HFFc6 (cell line): ENCODE results near the gene TAF6L. TPM values are rescaled to one million over a fixed set of nuclear protein-coding genes. Genes with fewer than 3 reads are reported as not detected.

Source experiments
- DNase-seq: peaks from one replicate; pipeline ENCODE4 v3.0.0-alpha.2; 2018
- H3K27ac Mint-ChIP-seq: 2 replicates; pipeline ENCODE4 v1.8.0; 2020; ENCODE audit warnings: mild to moderate bottlenecking, mixed read lengths
- H3K27me3 Mint-ChIP-seq: 2 replicates; pipeline ENCODE4 v1.8.0; 2021; ENCODE audit warnings: mild to moderate bottlenecking, moderate library complexity, mixed read lengths; ENCODE audit not compliant: insufficient read depth
- H3K36me3 Mint-ChIP-seq: 2 replicates; pipeline ENCODE4 v1.8.0; 2021; ENCODE audit warnings: low read depth, mixed read lengths
- H3K4me1 Mint-ChIP-seq: 2 replicates; pipeline ENCODE4 v1.8.0; 2020; ENCODE audit warnings: low read depth, mixed read lengths
- H3K4me3 Mint-ChIP-seq: 2 replicates; pipeline ENCODE4 v1.8.0; 2020; ENCODE audit warnings: mild to moderate bottlenecking, moderate library complexity, mixed read lengths
- H3K9me3 Mint-ChIP-seq: 2 replicates; pipeline ENCODE4 v1.8.0; 2020; ENCODE audit warnings: mild to moderate bottlenecking, mixed read lengths
- microRNA-seq: library from miRNA; unstranded; fragments of <30 nt; microRNA quantifications from one replicate; pipeline ENCODE4, GENCODE V29; 2019
- total RNA-seq, 6 experiments: library from RNA; stranded (reverse); fragmentation: NEBNext Ultra II Directional; extraction: Animal tissue kit (Norgen Biotek cat#: 25700); gene quantifications; 2 replicates in 1 of 6; 3 replicates in 5 of 6; pipeline ENCODE4 v1.2.3, GENCODE V29; 2021
- TF ChIP-seq, protein P1 (sequence below): fragments of 200-600 bp; sonication (generic); IDR thresholded peaks from 2 replicates; pipeline ENCODE4 v1.5.0; 2021; ENCODE audit warnings: antibody characterized with exemption, mild to moderate bottlenecking

TAF6L gene
- total RNA-seq, 6 experiments from 2014 or later = 9.9 to 12.7 (median 10.6) TPM

- TF ChIP-seq, protein P1, sequence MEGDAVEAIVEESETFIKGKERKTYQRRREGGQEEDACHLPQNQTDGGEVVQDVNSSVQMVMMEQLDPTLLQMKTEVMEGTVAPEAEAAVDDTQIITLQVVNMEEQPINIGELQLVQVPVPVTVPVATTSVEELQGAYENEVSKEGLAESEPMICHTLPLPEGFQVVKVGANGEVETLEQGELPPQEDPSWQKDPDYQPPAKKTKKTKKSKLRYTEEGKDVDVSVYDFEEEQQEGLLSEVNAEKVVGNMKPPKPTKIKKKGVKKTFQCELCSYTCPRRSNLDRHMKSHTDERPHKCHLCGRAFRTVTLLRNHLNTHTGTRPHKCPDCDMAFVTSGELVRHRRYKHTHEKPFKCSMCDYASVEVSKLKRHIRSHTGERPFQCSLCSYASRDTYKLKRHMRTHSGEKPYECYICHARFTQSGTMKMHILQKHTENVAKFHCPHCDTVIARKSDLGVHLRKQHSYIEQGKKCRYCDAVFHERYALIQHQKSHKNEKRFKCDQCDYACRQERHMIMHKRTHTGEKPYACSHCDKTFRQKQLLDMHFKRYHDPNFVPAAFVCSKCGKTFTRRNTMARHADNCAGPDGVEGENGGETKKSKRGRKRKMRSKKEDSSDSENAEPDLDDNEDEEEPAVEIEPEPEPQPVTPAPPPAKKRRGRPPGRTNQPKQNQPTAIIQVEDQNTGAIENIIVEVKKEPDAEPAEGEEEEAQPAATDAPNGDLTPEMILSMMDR = no peak
- peak; percentile 97 for DNase-seq
- peak within 1 kb of the TSS; percentile 95 for H3K4me3 Mint-ChIP-seq
- H3K27me3 Mint-ChIP-seq = peaks cover 7% of the 10 kb centered on the region
- no peaks in the 10 kb centered on the region for H3K9me3 Mint-ChIP-seq
- peak within 1 kb of the TSS; percentile 99 for H3K27ac Mint-ChIP-seq
- peaks cover 35% of the 10 kb centered on the region for H3K4me1 Mint-ChIP-seq
- H3K36me3 Mint-ChIP-seq = peaks cover 31% of the 10 kb centered on the region
Observed at GRCh38 chr11:62831520-62832335, 60.5 kb downstream of the TAF6L start, which contains the start of gene STX5. Gene STX5, minus strand, starts transcription at chr11:62832051. Its CDS starts 808 bp downstream, at chr11:62831243.

- Mint-ChIP-seq H3K4me3 (peak within 1 kb of the TSS; percentile 95), H3K4me1 (peaks cover 39% of the 10 kb centered on the region), H3K27me3 (peaks cover 9% of the 10 kb centered on the region), H3K27ac (peak within 1 kb of the TSS; percentile 99), H3K36me3 (peaks cover 27% of the 10 kb centered on the region), H3K9me3 (no peaks in the 10 kb centered on the region)
- no peak for DNase-seq
- TF ChIP-seq, protein P1 = no peak
Observed at GRCh38 chr11:62832336-62833234, 61.4 kb downstream of the TAF6L start, which contains the start of gene TEX54. Gene TEX54, minus strand, starts transcription at chr11:62832841.

DNA sequence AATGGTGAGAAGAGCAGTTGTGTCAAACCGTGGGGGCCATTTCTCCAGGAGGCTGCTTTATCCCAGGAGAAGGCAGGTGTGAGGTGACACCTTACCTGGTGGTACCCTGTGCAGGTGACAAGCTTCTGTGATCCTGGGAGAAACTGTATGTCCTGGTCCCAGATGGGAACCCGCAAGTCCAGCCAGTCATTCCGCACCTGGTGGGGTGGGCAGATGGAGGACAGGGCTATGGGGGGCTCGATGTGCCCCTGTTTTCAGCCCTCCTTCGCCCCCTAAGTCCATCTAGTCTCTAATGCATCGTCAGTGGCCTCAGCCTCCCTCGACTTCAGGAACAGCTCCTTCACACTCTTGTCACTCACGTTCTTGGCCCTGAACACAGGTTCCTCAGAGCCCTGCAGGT lies 64.1 kb downstream of the TAF6L start:
- Mint-ChIP-seq H3K4me3 (no peak overlapping the region), H3K27me3 (peaks cover 17% of the 10 kb centered on the region), H3K9me3 (no peaks in the 10 kb centered on the region), H3K4me1 (peaks cover 47% of the 10 kb centered on the region), H3K36me3 (peaks cover 32% of the 10 kb centered on the region), H3K27ac (no peak overlapping the region)
- DNase-seq = no peak
- TF ChIP-seq, protein P1 = no peak

Small RNAs within 50 kb of the gene (microRNA-seq; reads per million reads assigned to microRNA genes)
- gene MIR6514 (3.9 reads per million), gene MIR6748 (not detected)

Other genes with a start within 250 kb of the TAF6L start
- 100 to 1,000 TPM; 426 to 589 (median 452) TPM for gene AHNAK, start 224.6 kb upstream of the TAF6L start, total RNA-seq
- gene EEF1G, start 197.5 kb upstream of the TAF6L start, total RNA-seq = 1,000 to 10,000 TPM; 1,302 to 1,474 (median 1,327) TPM
- 10 to 100 TPM; 14.6 to 18.0 (median 16.9) TPM for gene TUT1, start 179.9 kb upstream of the TAF6L start, total RNA-seq
- gene MTA2, start 169.5 kb upstream of the TAF6L start, total RNA-seq = 100 to 1,000 TPM in 2 of 6 experiments, 10 to 100 TPM in 4; 89.6 to 106 (median 95.8) TPM
- gene EML3, start 158.6 kb upstream of the TAF6L start, total RNA-seq = 10 to 100 TPM; 32.5 to 39.6 (median 36.4) TPM
- 1 to 10 TPM; 2.3 to 4.8 (median 3.2) TPM for gene ROM1, start 158.1 kb upstream of the TAF6L start, total RNA-seq
- gene B3GAT3, start 149.4 kb upstream of the TAF6L start, total RNA-seq = 10 to 100 TPM; 57.9 to 93.2 (median 63.0) TPM
- 100 to 1,000 TPM; 331 to 450 (median 416) TPM for gene GANAB, start 124.8 kb upstream of the TAF6L start, total RNA-seq
- gene INTS5, start 118.1 kb upstream of the TAF6L start, total RNA-seq = 10 to 100 TPM; 19.1 to 26.6 (median 23.3) TPM
- gene C11orf98, start 106.2 kb upstream of the TAF6L start, total RNA-seq = 10 to 100 TPM; 56.1 to 74.6 (median 64.8) TPM
- gene CSKMT, start 106.1 kb upstream of the TAF6L start, total RNA-seq = 10 to 100 TPM; 12.3 to 23.6 (median 17.2) TPM
- gene UQCC3, start 99.7 kb upstream of the TAF6L start, total RNA-seq = 10 to 100 TPM in 5 of 6 experiments, 1 to 10 TPM in 1; 9.8 to 14.2 (median 11.3) TPM
- gene LBHD1, start 99.1 kb upstream of the TAF6L start, total RNA-seq = 1 to 10 TPM; 2.8 to 4.5 (median 3.7) TPM
- 100 to 1,000 TPM in 3 of 6 experiments, 10 to 100 TPM in 3; 85.2 to 114 (median 96.5) TPM for gene UBXN1, start 92.3 kb upstream of the TAF6L start, total RNA-seq
- gene LRRN4CL, start 81.9 kb upstream of the TAF6L start, total RNA-seq = 1 to 10 TPM; 1.2 to 4.0 (median 1.4) TPM
- 10 to 100 TPM; 50.7 to 67.4 (median 56.8) TPM for gene BSCL2, start 64.0 kb upstream of the TAF6L start, total RNA-seq
- gene GNG3, start 63.7 kb upstream of the TAF6L start, total RNA-seq = not detected
- 10 to 100 TPM; 34.5 to 44.6 (median 41.6) TPM for gene HNRNPUL2, start 43.9 kb upstream of the TAF6L start, total RNA-seq
- 10 to 100 TPM; 46.2 to 52.7 (median 50.0) TPM for gene TTC9C, start 42.9 kb upstream of the TAF6L start, total RNA-seq
- gene ZBTB3, start 17.2 kb upstream of the TAF6L start, total RNA-seq = 10 to 100 TPM in 1 of 6 experiments, 1 to 10 TPM in 5; 7.9 to 10.8 (median 8.9) TPM
- 10 to 100 TPM; 77.6 to 83.8 (median 81.4) TPM for gene POLR2G, start 9.8 kb upstream of the TAF6L start, total RNA-seq
- 10 to 100 TPM; 47.2 to 66.3 (median 52.7) TPM for gene TMEM179B, start 16.0 kb downstream of the TAF6L start, total RNA-seq
- 10 to 100 TPM; 12.8 to 15.0 (median 13.6) TPM for gene TMEM223, start 20.6 kb downstream of the TAF6L start, total RNA-seq
- 10 to 100 TPM; 51.5 to 57.7 (median 55.0) TPM for gene NXF1, start 34.0 kb downstream of the TAF6L start, total RNA-seq
- gene STX5, start 60.7 kb downstream of the TAF6L start, total RNA-seq = 10 to 100 TPM; 41.4 to 54.6 (median 47.8) TPM
- not detected for gene TEX54, start 61.4 kb downstream of the TAF6L start, total RNA-seq
- 10 to 100 TPM; 37.4 to 49.2 (median 41.0) TPM for gene WDR74, start 68.2 kb downstream of the TAF6L start, total RNA-seq
- 100 to 1,000 TPM; 140 to 206 (median 180) TPM for gene SLC3A2, start 109.5 kb downstream of the TAF6L start, total RNA-seq
- not detected for gene CHRM1, start 150.0 kb downstream of the TAF6L start, total RNA-seq
- gene SLC22A6, start 213.6 kb downstream of the TAF6L start, total RNA-seq = not detected
- gene SLC22A8, start 244.4 kb downstream of the TAF6L start, total RNA-seq = not detected